ENCODE results near the gene OR2AG1. TPM values are rescaled to one million over a fixed set of nuclear protein-coding genes. Genes with fewer than 3 reads are reported as not detected.
A peak's percentile ranks its signal among the peaks of the same experiment; 100 is the strongest.

Gene OR2AG1
- total and polyA plus RNA-seq, 2 experiments from 2014 or later = 0.83 TPM; not detected in 1

DNA sequence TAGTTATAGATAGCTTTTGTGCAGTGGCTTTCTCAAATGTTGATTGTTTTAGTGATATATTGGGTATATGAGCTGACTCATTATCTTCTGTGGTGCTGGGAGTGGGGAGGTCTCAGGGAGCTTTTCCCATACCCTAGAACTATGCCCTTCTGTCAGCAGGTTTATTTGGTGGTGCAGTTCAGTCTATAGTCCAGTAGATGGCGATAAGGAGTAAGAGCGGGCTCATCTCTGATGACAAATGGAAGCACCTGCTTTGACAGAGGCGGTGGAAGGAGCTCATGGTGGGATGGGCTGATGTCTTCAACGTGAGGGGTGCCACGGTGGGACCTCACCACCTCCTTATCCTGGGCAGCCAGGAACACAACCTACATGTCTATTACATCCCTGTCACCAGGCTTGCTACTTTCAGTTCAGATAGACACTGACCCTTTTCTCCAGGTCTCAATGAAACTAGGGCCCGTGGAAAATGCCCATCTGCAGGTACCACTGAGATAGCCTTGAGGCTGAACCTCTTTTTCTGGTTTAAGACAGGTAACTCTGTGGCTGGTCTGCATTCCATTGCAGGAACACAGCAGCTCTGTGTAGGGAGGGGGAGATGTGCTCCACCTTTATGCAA is 29.7 kb downstream of the OR2AG1 start:
- Histone ChIP-seq H2AFZ (no peak overlapping the region), H3K27ac (no peak overlapping the region), H3K9me3 (ENCODE audit: low read depth) (no peaks in the 10 kb centered on the region), H3K36me3 (replicated peaks; ENCODE audit: insufficient read depth, low read depth) (no peaks in the 10 kb centered on the region), H4K20me1 (ENCODE audit: insufficient read depth, poor library complexity, severe bottlenecking) (no peaks in the 10 kb centered on the region), H3K27me3 (no peaks in the 10 kb centered on the region), H3K4me1 (ENCODE audit: insufficient read depth) (no peaks in the 10 kb centered on the region), H3K79me2 (no peaks in the 10 kb centered on the region), H3K4me2 (no peak overlapping the region), H3K4me3 (no peak overlapping the region), H3K9me2 (replicated peaks; ENCODE audit: insufficient read depth) (no peaks in the 10 kb centered on the region)
- TF ChIP-seq EZH2 (IDR thresholded peaks at IDR 0.05; ENCODE audit: borderline replicate concordance) = no peak
- TF ChIP-seq, protein P1, sequence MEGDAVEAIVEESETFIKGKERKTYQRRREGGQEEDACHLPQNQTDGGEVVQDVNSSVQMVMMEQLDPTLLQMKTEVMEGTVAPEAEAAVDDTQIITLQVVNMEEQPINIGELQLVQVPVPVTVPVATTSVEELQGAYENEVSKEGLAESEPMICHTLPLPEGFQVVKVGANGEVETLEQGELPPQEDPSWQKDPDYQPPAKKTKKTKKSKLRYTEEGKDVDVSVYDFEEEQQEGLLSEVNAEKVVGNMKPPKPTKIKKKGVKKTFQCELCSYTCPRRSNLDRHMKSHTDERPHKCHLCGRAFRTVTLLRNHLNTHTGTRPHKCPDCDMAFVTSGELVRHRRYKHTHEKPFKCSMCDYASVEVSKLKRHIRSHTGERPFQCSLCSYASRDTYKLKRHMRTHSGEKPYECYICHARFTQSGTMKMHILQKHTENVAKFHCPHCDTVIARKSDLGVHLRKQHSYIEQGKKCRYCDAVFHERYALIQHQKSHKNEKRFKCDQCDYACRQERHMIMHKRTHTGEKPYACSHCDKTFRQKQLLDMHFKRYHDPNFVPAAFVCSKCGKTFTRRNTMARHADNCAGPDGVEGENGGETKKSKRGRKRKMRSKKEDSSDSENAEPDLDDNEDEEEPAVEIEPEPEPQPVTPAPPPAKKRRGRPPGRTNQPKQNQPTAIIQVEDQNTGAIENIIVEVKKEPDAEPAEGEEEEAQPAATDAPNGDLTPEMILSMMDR (IDR thresholded peaks at IDR 0.05; ENCODE audit: poor library complexity) = peak; percentile 84
- TF ChIP-seq EZH2phosphoT487 (IDR thresholded peaks at IDR 0.05; ENCODE audit: low read depth, severe bottlenecking, unreplicated experiment) = no peak
- DNase-seq (ENCODE audit: low spot score) = peak; percentile 56
- WGBS (ENCODE audit: low lambda C conversion rate, missing lambda C conversion rate) = 23% methylated on average over 6 of the region's 6 CpGs

DNA sequence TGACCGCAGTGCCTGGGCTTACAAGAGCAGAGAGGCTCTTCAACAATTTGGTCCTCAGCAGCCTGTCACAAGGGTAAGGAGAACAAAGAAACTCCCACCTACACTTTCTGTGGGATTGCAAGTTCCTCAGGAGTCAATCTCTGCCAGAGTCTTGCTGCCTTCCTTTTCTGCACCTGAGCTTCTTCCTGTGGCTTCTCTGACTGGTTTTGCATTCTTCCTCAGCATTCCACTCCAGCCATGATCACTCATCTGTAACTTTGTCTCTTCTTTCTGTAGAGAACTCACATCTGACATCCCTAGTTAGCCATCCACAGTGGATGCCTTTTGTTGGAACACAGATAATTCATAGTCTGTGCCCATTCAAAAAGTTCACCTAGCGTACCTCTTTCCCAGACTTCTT is 30.8 kb downstream of the OR2AG1 start:
- Histone ChIP-seq H2AFZ (no peak overlapping the region), H3K9me2 (replicated peaks; ENCODE audit: insufficient read depth) (no peaks in the 10 kb centered on the region), H3K9me3 (ENCODE audit: low read depth) (no peaks in the 10 kb centered on the region), H4K20me1 (ENCODE audit: insufficient read depth, poor library complexity, severe bottlenecking) (no peaks in the 10 kb centered on the region), H3K4me3 (no peak overlapping the region), H3K4me1 (ENCODE audit: insufficient read depth) (no peaks in the 10 kb centered on the region), H3K4me2 (no peak overlapping the region), H3K36me3 (replicated peaks; ENCODE audit: insufficient read depth, low read depth) (no peaks in the 10 kb centered on the region), H3K27me3 (no peaks in the 10 kb centered on the region), H3K79me2 (no peaks in the 10 kb centered on the region), H3K27ac (no peak overlapping the region)
- TF ChIP-seq, protein P1 (IDR thresholded peaks at IDR 0.05; ENCODE audit: poor library complexity) = no peak
- TF ChIP-seq EZH2 (IDR thresholded peaks at IDR 0.05; ENCODE audit: borderline replicate concordance) (no peak), EZH2phosphoT487 (IDR thresholded peaks at IDR 0.05; ENCODE audit: low read depth, severe bottlenecking, unreplicated experiment) (no peak)
- WGBS (ENCODE audit: low lambda C conversion rate, missing lambda C conversion rate) = 78% methylated on average over 2 of the region's 2 CpGs
- no peak for DNase-seq (ENCODE audit: low spot score)

DNA sequence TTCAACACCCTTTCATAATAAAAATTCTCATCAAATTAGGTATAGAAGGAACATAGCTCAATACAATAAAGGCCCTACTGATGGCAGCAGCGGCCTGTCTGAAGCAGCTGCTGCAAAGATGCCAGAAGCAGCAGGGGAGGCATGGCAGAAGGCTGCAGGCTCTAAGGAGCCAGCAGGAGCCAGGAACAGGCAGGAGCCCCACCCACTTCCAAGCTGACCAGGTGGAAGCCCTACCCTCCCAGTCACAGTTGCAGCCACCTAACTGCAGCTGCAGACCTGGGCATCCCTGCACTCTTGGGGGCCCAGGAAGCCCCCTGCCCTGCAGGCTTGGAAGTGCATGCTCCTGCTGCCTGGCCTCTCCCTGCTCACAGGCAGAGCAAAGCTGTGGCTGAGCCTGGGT is 34.9 kb downstream of the OR2AG1 start:
- H2AFZ ChIP-seq = no peak overlapping the region
- H4K20me1 ChIP-seq (ENCODE audit: insufficient read depth, poor library complexity, severe bottlenecking) = no peaks in the 10 kb centered on the region
- H3K27ac ChIP-seq = no peak overlapping the region
- H3K36me3 ChIP-seq (replicated peaks; ENCODE audit: insufficient read depth, low read depth) = no peaks in the 10 kb centered on the region
- no peak for TF ChIP-seq EZH2 (IDR thresholded peaks at IDR 0.05; ENCODE audit: borderline replicate concordance)
- no peak for TF ChIP-seq EZH2phosphoT487 (IDR thresholded peaks at IDR 0.05; ENCODE audit: low read depth, severe bottlenecking, unreplicated experiment)
- TF ChIP-seq, protein P1 (IDR thresholded peaks at IDR 0.05; ENCODE audit: poor library complexity) = no peak
- no peaks in the 10 kb centered on the region for H3K9me2 ChIP-seq (replicated peaks; ENCODE audit: insufficient read depth)
- no peak overlapping the region for H3K4me2 ChIP-seq
- no peak overlapping the region for H3K4me3 ChIP-seq
- H3K9me3 ChIP-seq (ENCODE audit: low read depth) = no peaks in the 10 kb centered on the region
- H3K4me1 ChIP-seq (ENCODE audit: insufficient read depth) = no peaks in the 10 kb centered on the region
- no peaks in the 10 kb centered on the region for H3K27me3 ChIP-seq
- no peak for DNase-seq (ENCODE audit: low spot score)
- 52% methylated on average over 1 of the region's 1 CpG for WGBS (ENCODE audit: low lambda C conversion rate, missing lambda C conversion rate)
- H3K79me2 ChIP-seq = no peaks in the 10 kb centered on the region

All from hepatocyte (in vitro differentiated cells).